GM12892 (cell line): ENCODE measurements around the gene ATP8B1.

ENCODE experiments used
- DNase-seq: peaks from one replicate; pipeline ENCODE4 v3.0.0; 2011; ENCODE audit not compliant: insufficient read length
- FAIRE-seq: peaks from 2 replicates; lab custom pipeline; 2011; peaks lifted over from hg19 to GRCh38; lab: Jason Lieb, UNC
- POLR2A ChIP-seq: IDR thresholded peaks from 2 replicates; pipeline ENCODE4 v1.6.1; 2011; ENCODE audit warnings: low read depth, low read length, control low read depth
- POLR2AphosphoS5 ChIP-seq: IDR thresholded peaks from 2 replicates; pipeline ENCODE4 v1.6.1; 2011; ENCODE audit warnings: low read depth, low read length, control low read depth
- TAF1 ChIP-seq: IDR thresholded peaks from 2 replicates; pipeline ENCODE4 v1.6.1; 2011; ENCODE audit warnings: low read depth, mild to moderate bottlenecking, control low read depth, low read length, borderline replicate concordance

ATP8B1 gene

GRCh38 chr18:57771193-57771592 is 31.9 kb downstream of the ATP8B1 start:
- no peak for TF ChIP-seq TAF1
- no peak for TF ChIP-seq POLR2A
- TF ChIP-seq POLR2AphosphoS5, result no peak
- no peak for DNase-seq
- no peak for FAIRE-seq

GRCh38 chr18:57768537-57769326 is 34.4 kb downstream of the ATP8B1 start:
- no peak for FAIRE-seq
- TF ChIP-seq TAF1 (no peak), POLR2AphosphoS5 (no peak), POLR2A (no peak)
- DNase-seq, result no peak

GRCh38 chr18:57767259-57768050 is 35.7 kb downstream of the ATP8B1 start:
- FAIRE-seq, result no peak
- TF ChIP-seq POLR2A, result no peak
- TF ChIP-seq POLR2AphosphoS5, result no peak
- TF ChIP-seq TAF1, result no peak
- no peak for DNase-seq

GRCh38 chr18:57764995-57765394 is 38.1 kb downstream of the ATP8B1 start:
- no peak for TF ChIP-seq TAF1
- no peak for TF ChIP-seq POLR2A
- TF ChIP-seq POLR2AphosphoS5, result no peak
- DNase-seq (no peak), FAIRE-seq (no peak)

DNA sequence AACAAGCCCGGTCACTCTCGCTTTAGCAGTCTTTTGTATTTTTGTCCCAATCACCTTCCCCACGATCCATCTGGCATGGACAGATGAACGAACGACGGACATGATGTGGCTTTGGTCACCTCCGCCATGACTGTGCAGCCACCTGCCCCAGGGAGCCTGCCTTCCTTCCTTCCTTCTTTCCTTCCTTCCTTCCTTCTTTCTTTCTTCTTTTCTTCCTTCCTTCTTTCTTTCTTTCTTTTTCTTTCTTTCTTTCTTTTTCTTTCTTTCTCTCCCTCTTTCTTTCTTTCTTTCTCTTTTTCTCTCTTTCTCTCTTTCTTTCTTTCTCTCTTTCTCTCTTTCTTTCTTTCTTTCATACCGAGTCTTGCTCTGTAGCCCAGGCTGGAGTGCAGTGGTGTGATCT is 39.0 kb downstream of the ATP8B1 start:
- DNase-seq, result no peak
- TF ChIP-seq POLR2AphosphoS5 (no peak), POLR2A (no peak)
- FAIRE-seq, result no peak

GRCh38 chr18:57762686-57763085 is 40.4 kb downstream of the ATP8B1 start:
- TF ChIP-seq POLR2A (no peak), TAF1 (no peak), POLR2AphosphoS5 (no peak)
- FAIRE-seq, result no peak
- DNase-seq, result no peak

GRCh38 chr18:57759650-57760049 is 43.5 kb downstream of the ATP8B1 start:
- FAIRE-seq (no peak), DNase-seq (no peak)

DNA sequence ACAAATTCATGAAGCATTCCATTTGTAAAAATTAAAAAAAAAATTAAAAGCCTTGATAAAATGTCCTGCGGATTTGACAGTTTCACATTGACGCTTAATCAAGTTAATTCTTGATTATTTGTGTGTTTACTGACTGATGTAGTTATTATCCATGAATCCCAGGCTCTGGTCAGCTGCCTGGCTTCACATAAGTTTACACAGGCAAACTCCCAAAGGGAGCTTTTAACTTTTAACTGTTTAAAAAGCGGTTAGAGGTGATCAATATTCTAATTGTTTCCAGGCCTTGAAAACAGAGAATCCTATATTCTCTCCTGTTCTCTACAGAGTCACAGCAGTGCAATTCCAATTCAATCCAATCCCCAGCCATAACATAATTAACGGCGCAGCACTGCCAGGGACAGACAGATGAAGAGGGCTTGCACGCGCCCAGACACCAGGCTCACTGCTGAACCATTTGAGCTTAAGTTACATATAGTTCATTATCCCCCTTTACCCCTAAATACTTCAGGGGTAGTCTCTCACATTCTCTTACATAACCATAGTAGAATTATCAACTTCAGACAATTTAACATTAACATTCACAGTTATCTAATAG is 47.5 kb downstream of the ATP8B1 start:
- TF ChIP-seq POLR2A (no peak), POLR2AphosphoS5 (no peak), TAF1 (no peak)
- no peak for FAIRE-seq
- no peak for DNase-seq

More at GRCh38 chr18:57759650-57760049, 43.5 kb downstream of the ATP8B1 start:
- TF ChIP-seq POLR2AphosphoS5 (no peak), TAF1 (no peak), POLR2A (no peak)

GRCh38 chr18:57754577-57755338 is 48.4 kb downstream of the ATP8B1 start:
- TF ChIP-seq POLR2AphosphoS5, result no peak
- TF ChIP-seq POLR2A, result no peak
- TF ChIP-seq TAF1, result no peak
- FAIRE-seq, result no peak

GRCh38 chr18:57753063-57753462 is 50.1 kb downstream of the ATP8B1 start:
- TF ChIP-seq POLR2AphosphoS5, result no peak
- TF ChIP-seq POLR2A, result no peak
- TF ChIP-seq TAF1, result no peak
- no peak for FAIRE-seq
- DNase-seq, result no peak

More at GRCh38 chr18:57754577-57755338, 48.4 kb downstream of the ATP8B1 start:
- DNase-seq, result no peak

- TF ChIP-seq TAF1, result no peak
- TF ChIP-seq POLR2AphosphoS5, result no peak
- TF ChIP-seq POLR2A, result no peak
- FAIRE-seq, result no peak
These were observed 53.5 kb downstream of the ATP8B1 start for GRCh38 chr18:57749604-57749970.

More at GRCh38 chr18:57749604-57749970, 53.5 kb downstream of the ATP8B1 start:
- no peak for DNase-seq
